GM19240 (cell line): ENCODE measurements around the gene CSN1S1.

ENCODE experiments used
- DNase-seq: peaks from one replicate; pipeline ENCODE4 v3.0.0; 2011; ENCODE audit warnings: low spot score; ENCODE audit not compliant: insufficient read length

The CSN1S1 gene

DNA sequence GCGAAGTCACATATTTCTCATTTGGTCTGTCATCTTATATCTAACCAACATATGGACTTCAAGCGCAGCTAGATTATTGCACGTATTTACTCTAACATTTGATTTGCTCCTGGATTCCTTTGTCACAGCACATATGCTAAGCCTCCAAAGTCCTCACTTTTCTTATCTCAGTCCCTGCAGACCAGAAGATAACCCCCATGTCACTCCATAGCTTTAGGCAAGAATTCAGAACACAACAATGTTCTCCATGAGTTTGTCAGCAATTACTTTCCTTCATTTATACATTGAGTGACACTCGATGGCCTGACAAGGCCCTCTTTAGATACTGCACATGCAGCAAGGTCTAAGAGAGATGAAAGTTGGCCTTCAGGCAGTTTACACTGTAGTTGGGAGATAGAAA lies 60.1 kb downstream of the CSN1S1 start:
- no peak for DNase-seq

DNA sequence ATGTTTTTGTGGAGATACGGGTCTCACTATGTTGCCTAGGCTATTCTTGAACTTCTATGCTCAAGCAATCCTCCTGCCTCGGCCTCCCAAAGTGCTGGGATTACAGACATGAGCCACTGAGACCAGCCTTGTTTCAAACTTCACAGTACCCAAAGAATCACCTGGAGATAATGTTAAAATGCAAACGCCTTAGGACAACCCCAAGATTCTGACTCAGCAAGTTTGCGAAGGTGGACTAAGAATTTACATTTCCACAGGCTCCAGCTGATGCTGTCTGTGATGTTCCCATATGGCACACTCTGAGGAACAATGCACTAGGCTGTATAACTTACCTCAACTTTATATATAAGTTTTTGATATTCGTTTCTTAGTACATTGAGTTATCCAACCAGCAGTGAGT lies 63.9 kb downstream of the CSN1S1 start:
- no peak for DNase-seq

- no peak for DNase-seq
These were observed 64.7 kb downstream of the CSN1S1 start, which contains the start of gene STATH for GRCh38 chr4:69995526-69996016. Gene STATH (plus strand): TSS chr4:69995966. CDS start chr4:69998438, 2,472 bp downstream.
